ENCODE data around the gene PACSIN3. TPM values are rescaled to one million over a fixed set of nuclear protein-coding genes. Genes with fewer than 3 reads are reported as not detected.

Gene PACSIN3
- total RNA-seq, 1 donor from 2014 or later, result 93.3 TPM

GRCh38 chr11:47186700-47187695 is 764 bp upstream of the PACSIN3 start:
- TF ChIP-seq CTCF (IDR thresholded peaks at IDR 0.05), result no peak
- Mint-ChIP-seq H3K9me3 (ENCODE audit: unreplicated experiment) (no peaks in the 10 kb centered on the region), H3K4me3 (ENCODE audit: unreplicated experiment) (peak overlapping the region; percentile 73), H3K36me3 (ENCODE audit: unreplicated experiment) (peaks cover 5% of the 10 kb centered on the region), H3K27me3 (ENCODE audit: unreplicated experiment) (no peaks in the 10 kb centered on the region), H3K4me1 (ENCODE audit: unreplicated experiment) (peaks cover 54% of the 10 kb centered on the region), H3K27ac (ENCODE audit: unreplicated experiment) (peak overlapping the region; percentile 90)
- DNase-seq (ENCODE audit: extremely low spot score, unreplicated experiment), result no peak

GRCh38 chr11:47185305-47186075 is 744 bp downstream of the PACSIN3 start:
- peak; percentile 85 for DNase-seq (ENCODE audit: extremely low spot score, unreplicated experiment)
- Mint-ChIP-seq H3K27me3 (ENCODE audit: unreplicated experiment) (no peaks in the 10 kb centered on the region), H3K9me3 (ENCODE audit: unreplicated experiment) (no peaks in the 10 kb centered on the region), H3K4me1 (ENCODE audit: unreplicated experiment) (peaks cover 52% of the 10 kb centered on the region), H3K27ac (ENCODE audit: unreplicated experiment) (peak overlapping the region; percentile 91), H3K36me3 (ENCODE audit: unreplicated experiment) (peaks cover 5% of the 10 kb centered on the region), H3K4me3 (ENCODE audit: unreplicated experiment) (peak overlapping the region; percentile 86)
- no peak for TF ChIP-seq CTCF (IDR thresholded peaks at IDR 0.05)

- Mint-ChIP-seq H3K9me3 (ENCODE audit: unreplicated experiment) (no peaks in the 10 kb centered on the region), H3K4me1 (ENCODE audit: unreplicated experiment) (peaks cover 49% of the 10 kb centered on the region), H3K27ac (ENCODE audit: unreplicated experiment) (peak overlapping the region; percentile 91), H3K27me3 (ENCODE audit: unreplicated experiment) (no peaks in the 10 kb centered on the region), H3K36me3 (ENCODE audit: unreplicated experiment) (peaks cover 7% of the 10 kb centered on the region), H3K4me3 (ENCODE audit: unreplicated experiment) (peak overlapping the region; percentile 86)
- DNase-seq (ENCODE audit: extremely low spot score, unreplicated experiment), result no peak
- TF ChIP-seq CTCF (IDR thresholded peaks at IDR 0.05), result no peak
These were observed 1.4 kb downstream of the PACSIN3 start for GRCh38 chr11:47184711-47185304.

GRCh38 chr11:47183969-47184368 is 2.3 kb downstream of the PACSIN3 start:
- Mint-ChIP-seq H3K9me3 (ENCODE audit: unreplicated experiment) (no peaks in the 10 kb centered on the region), H3K4me3 (ENCODE audit: unreplicated experiment) (peak overlapping the region; percentile 86), H3K27me3 (ENCODE audit: unreplicated experiment) (no peaks in the 10 kb centered on the region), H3K36me3 (ENCODE audit: unreplicated experiment) (peaks cover 11% of the 10 kb centered on the region), H3K27ac (ENCODE audit: unreplicated experiment) (peak overlapping the region; percentile 91), H3K4me1 (ENCODE audit: unreplicated experiment) (peaks cover 44% of the 10 kb centered on the region)
- no peak for TF ChIP-seq CTCF (IDR thresholded peaks at IDR 0.05)
- DNase-seq (ENCODE audit: extremely low spot score, unreplicated experiment), result no peak

Data from osteocyte (in vitro differentiated cells).